Tibial nerve (tissue), 4 donors: Measurements from ENCODE around the gene RAB3A. TPM values are rescaled to one million over a fixed set of nuclear protein-coding genes. Genes with fewer than 3 reads are reported as not detected.

Experiments used
- DNase-seq, 2 donors: peaks; one replicate each; pipeline ENCODE4 v3.0.0-alpha.2; 2019; ENCODE audit warnings: low spot score in 2 of 2
- H3K27ac ChIP-seq, 4 donors: fragments of 200-600 bp; sonication (generic) in 3 of 4; one replicate each; pipeline ENCODE4 v1.5.1; 2017 to 2019; ENCODE audit warnings: mild to moderate bottlenecking in 1 of 4
- H3K27me3 ChIP-seq, 2 donors: fragments of 200-600 bp; sonication (generic) in 1 of 2; one replicate each; pipeline versions ENCODE4 v1.5.1 to v1.6.0; 2017 to 2019
- H3K36me3 ChIP-seq, 3 donors: fragments of 200-600 bp; sonication (generic); one replicate each; pipeline ENCODE4 v1.5.1; 2018 to 2019
- H3K4me1 ChIP-seq, 4 donors: fragments of 200-600 bp; sonication (generic) in 3 of 4; one replicate each; pipeline ENCODE4 v1.5.1; 2017 to 2019
- H3K4me3 ChIP-seq, 4 donors: fragments of 200-600 bp; sonication (generic) in 3 of 4; one replicate each; pipeline ENCODE4 v1.5.1; 2017 to 2019; ENCODE audit warnings: mild to moderate bottlenecking in 1 of 4, moderate library complexity in 1 of 4
- H3K9me3 ChIP-seq, 4 donors: fragments of 200-600 bp; sonication (generic) in 3 of 4; one replicate each; pipeline ENCODE4 v1.5.1; 2017 to 2019
- EP300 ChIP-seq, 2 donors: sonication (generic); formaldehyde crosslinking; IDR thresholded peaks; one replicate each; pipeline ENCODE4 v1.6.1; 2017; ENCODE audit warnings: antibody characterized with exemption in 2 of 2, mild to moderate bottlenecking in 1 of 2
- POLR2A ChIP-seq, 2 donors: fragments of 450-650 bp; IDR thresholded peaks; one replicate each; pipeline ENCODE4 v1.6.1; 2017; ENCODE audit warnings: antibody characterized with exemption in 2 of 2, mild to moderate bottlenecking in 2 of 2, moderate library complexity in 2 of 2
- WGBS, 2 donors: methylation state at CpG; one replicate each; pipeline ENCODE4 v1.1.5; 2018; 5-methylcytosine and 5-hydroxymethylcytosine counted together
- total RNA-seq, 4 donors: library from RNA; depleted of rRNA; stranded (reverse); fragments of >200 nt; gene quantifications; one replicate each; pipeline ENCODE4 v1.1.0, GENCODE V29; 2016
- TF ChIP-seq, protein P1 (sequence below), 5 experiments: fragments of 200-600 bp in 3 of 5; fragments of 450-650 bp in 2 of 5; sonication (generic) in 3 of 5; IDR thresholded peaks; one replicate each; pipeline ENCODE4 v1.5.1; 2016 to 2019; ENCODE audit warnings: antibody characterized with exemption in 5 of 5, mild to moderate bottlenecking in 3 of 5, moderate library complexity in 2 of 5

The RAB3A gene
- total RNA-seq, 4 donors from 2014 or later = 1.5 to 5.1 (median 3.9) TPM; not detected in 1

- TF ChIP-seq POLR2A (IDR thresholded peaks at IDR 0.05) = peak; percentile 42 to 56
- TF ChIP-seq, protein P1, sequence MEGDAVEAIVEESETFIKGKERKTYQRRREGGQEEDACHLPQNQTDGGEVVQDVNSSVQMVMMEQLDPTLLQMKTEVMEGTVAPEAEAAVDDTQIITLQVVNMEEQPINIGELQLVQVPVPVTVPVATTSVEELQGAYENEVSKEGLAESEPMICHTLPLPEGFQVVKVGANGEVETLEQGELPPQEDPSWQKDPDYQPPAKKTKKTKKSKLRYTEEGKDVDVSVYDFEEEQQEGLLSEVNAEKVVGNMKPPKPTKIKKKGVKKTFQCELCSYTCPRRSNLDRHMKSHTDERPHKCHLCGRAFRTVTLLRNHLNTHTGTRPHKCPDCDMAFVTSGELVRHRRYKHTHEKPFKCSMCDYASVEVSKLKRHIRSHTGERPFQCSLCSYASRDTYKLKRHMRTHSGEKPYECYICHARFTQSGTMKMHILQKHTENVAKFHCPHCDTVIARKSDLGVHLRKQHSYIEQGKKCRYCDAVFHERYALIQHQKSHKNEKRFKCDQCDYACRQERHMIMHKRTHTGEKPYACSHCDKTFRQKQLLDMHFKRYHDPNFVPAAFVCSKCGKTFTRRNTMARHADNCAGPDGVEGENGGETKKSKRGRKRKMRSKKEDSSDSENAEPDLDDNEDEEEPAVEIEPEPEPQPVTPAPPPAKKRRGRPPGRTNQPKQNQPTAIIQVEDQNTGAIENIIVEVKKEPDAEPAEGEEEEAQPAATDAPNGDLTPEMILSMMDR (IDR thresholded peaks at IDR 0.05) = no peak
- peaks cover 0 to 35% (median 16%) of the 10 kb centered on the region in 4 donors for H3K4me1 ChIP-seq
- peaks cover 0 to 10% of the 10 kb centered on the region in 2 donors for H3K27me3 ChIP-seq
- no peaks in the 10 kb centered on the region for H3K9me3 ChIP-seq
- H3K27ac ChIP-seq = peak overlapping the region; percentile 94 to 100 (median 98)
- peak overlapping the region; percentile 30 to 79 (median 54) for H3K4me3 ChIP-seq
- peaks cover 0 to 16% (median 0%) of the 10 kb centered on the region in 3 donors for H3K36me3 ChIP-seq
- DNase-seq = peak in 1 of 2 donors; percentile 77
- 1% methylated on average over 21 to 22 of the region's 22 CpGs for WGBS, 2 donors
These were observed 755 bp upstream of the RAB3A start for GRCh38 chr19:18204394-18205199.

- Histone ChIP-seq H3K4me3 (peak overlapping the region; percentile 59 to 79 (median 70)), H3K36me3 (peaks cover 0 to 27% (median 0%) of the 10 kb centered on the region in 3 donors), H3K27ac (peak overlapping the region; percentile 53 to 99 (median 78)), H3K9me3 (no peaks in the 10 kb centered on the region), H3K27me3 (peaks cover 0 to 3% of the 10 kb centered on the region in 2 donors), H3K4me1 (peaks cover 0 to 35% (median 16%) of the 10 kb centered on the region in 4 donors)
- WGBS, 2 donors = 0% methylated on average over 17 to 30 of the region's 38 CpGs
- DNase-seq = peak in 1 of 2 donors; percentile 38
- no peak for TF ChIP-seq EP300 (IDR thresholded peaks at IDR 0.05)
- TF ChIP-seq, protein P1 (IDR thresholded peaks at IDR 0.05) = no peak
- TF ChIP-seq POLR2A (IDR thresholded peaks at IDR 0.05) = no peak
These were observed 407 bp downstream of the RAB3A start for GRCh38 chr19:18203408-18203862.

- Histone ChIP-seq H3K9me3 (no peaks in the 10 kb centered on the region), H3K4me3 (peak overlapping the region; percentile 59 to 79 (median 70)), H3K36me3 (peaks cover 0 to 33% (median 0%) of the 10 kb centered on the region in 3 donors), H3K27ac (peak overlapping the region in 3 of 4 donors; percentile 60 to 99 (median 97)), H3K27me3 (no peaks in the 10 kb centered on the region), H3K4me1 (peaks cover 0 to 30% (median 16%) of the 10 kb centered on the region in 4 donors)
- WGBS, 2 donors = 5 to 8% methylated on average over 11 to 28 of the region's 32 CpGs
- DNase-seq = no peak
- TF ChIP-seq, protein P1 (IDR thresholded peaks at IDR 0.05) = peak; percentile 13 to 65 (median 28)
- TF ChIP-seq EP300 (IDR thresholded peaks at IDR 0.05) = no peak
These were observed 949 bp downstream of the RAB3A start for GRCh38 chr19:18202778-18203407.

- H3K9me3 ChIP-seq = no peaks in the 10 kb centered on the region
- DNase-seq = no peak
- H3K27me3 ChIP-seq = no peaks in the 10 kb centered on the region
- H3K27ac ChIP-seq = peak overlapping the region in 2 of 4 donors; percentile 60 to 99
- H3K4me3 ChIP-seq = no peak overlapping the region
- WGBS, 2 donors = 79 to 83% methylated on average over 24 of the region's 24 CpGs
- H3K4me1 ChIP-seq = peaks cover 0 to 28% (median 16%) of the 10 kb centered on the region in 4 donors
- peaks cover 0 to 35% (median 0%) of the 10 kb centered on the region in 3 donors for H3K36me3 ChIP-seq
- no peak for TF ChIP-seq EP300 (IDR thresholded peaks at IDR 0.05)
- TF ChIP-seq, protein P1 (IDR thresholded peaks at IDR 0.05) = no peak
- TF ChIP-seq POLR2A (IDR thresholded peaks at IDR 0.05) = no peak
These were observed 1.5 kb downstream of the RAB3A start for GRCh38 chr19:18202397-18202777.
